ENCODE measurements around the gene VARS2. TPM values are rescaled to one million over a fixed set of nuclear protein-coding genes. Genes with fewer than 3 reads are reported as not detected.
A peak's percentile ranks its signal among the peaks of the same experiment; 100 is the strongest.

The VARS2 gene
- total RNA-seq, 2 donors from 2014 or later = 50.5 to 64.4 TPM

DNA sequence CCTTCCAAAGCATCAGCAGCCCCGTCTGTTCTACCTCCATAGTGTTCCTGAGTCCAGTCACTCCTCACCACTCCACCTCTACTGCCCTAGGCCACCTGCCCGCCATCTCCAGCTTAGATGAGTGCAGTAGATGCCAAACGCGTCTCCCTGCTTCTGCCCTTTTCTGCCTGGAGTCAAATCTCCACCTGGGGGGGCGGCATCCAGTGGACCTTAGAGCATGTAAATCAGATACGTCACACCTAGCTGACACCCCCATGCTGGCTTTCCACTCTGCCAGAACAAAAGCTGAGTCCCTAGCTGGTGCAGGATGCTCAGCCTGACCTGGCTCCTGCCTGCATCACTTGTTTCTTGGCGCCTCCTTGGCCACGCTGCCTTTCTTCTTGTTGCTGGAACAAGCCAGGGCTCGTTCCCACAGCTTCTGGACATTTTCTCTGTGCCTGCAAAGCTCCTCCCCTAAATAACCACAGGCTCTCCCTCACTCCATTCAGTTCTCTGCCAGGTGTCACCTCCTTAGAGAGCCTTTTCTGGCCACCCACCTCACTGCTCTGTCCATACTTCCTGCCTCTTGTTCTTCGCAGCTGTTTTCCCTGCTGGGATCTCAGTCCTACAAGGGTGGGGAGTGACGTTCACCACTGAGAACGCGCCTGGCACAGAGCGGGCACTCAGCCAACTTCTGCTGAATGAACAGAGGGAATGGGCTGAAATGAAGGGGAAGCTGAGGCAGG is 24.0 kb upstream of the VARS2 start:
- no peak for ATAC-seq (replicated peaks)
- Mint-ChIP-seq H3K27me3 (no peaks in the 10 kb centered on the region), H3K27ac (peak overlapping the region; percentile 67), H3K9me3 (no peaks in the 10 kb centered on the region), H3K4me3 (no peak overlapping the region), H3K4me1 (peaks cover 19% of the 10 kb centered on the region), H3K36me3 (ENCODE audit: low read depth) (peaks cover 5% of the 10 kb centered on the region)

GRCh38 chr6:30890646-30891449 is 23.2 kb upstream of the VARS2 start:
- H3K27ac Mint-ChIP-seq = no peak overlapping the region
- ATAC-seq (replicated peaks) = no peak
- peaks cover 12% of the 10 kb centered on the region for H3K4me1 Mint-ChIP-seq
- peaks cover 5% of the 10 kb centered on the region for H3K36me3 Mint-ChIP-seq (ENCODE audit: low read depth)
- no peaks in the 10 kb centered on the region for H3K9me3 Mint-ChIP-seq
- no peaks in the 10 kb centered on the region for H3K27me3 Mint-ChIP-seq
- H3K4me3 Mint-ChIP-seq = no peak overlapping the region

DNA sequence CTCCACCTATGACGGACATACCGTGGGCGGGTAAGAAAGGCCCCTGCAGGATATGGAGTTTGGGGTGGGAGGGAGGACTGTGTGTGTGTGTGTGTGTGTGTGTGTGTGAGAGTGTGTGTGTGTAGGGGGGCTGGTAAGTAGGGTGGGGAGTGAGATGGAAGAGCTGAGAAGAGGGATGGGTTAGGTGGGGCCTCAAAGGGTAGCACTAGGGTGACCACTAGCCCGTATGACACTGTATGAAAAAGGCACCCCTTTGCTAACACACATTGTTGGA is 22.7 kb upstream of the VARS2 start:
- ATAC-seq (replicated peaks) = no peak
- Mint-ChIP-seq H3K27me3 (no peaks in the 10 kb centered on the region), H3K9me3 (no peaks in the 10 kb centered on the region), H3K4me1 (peaks cover 6% of the 10 kb centered on the region), H3K4me3 (no peak overlapping the region), H3K27ac (no peak overlapping the region), H3K36me3 (ENCODE audit: low read depth) (peaks cover 5% of the 10 kb centered on the region)

DNA sequence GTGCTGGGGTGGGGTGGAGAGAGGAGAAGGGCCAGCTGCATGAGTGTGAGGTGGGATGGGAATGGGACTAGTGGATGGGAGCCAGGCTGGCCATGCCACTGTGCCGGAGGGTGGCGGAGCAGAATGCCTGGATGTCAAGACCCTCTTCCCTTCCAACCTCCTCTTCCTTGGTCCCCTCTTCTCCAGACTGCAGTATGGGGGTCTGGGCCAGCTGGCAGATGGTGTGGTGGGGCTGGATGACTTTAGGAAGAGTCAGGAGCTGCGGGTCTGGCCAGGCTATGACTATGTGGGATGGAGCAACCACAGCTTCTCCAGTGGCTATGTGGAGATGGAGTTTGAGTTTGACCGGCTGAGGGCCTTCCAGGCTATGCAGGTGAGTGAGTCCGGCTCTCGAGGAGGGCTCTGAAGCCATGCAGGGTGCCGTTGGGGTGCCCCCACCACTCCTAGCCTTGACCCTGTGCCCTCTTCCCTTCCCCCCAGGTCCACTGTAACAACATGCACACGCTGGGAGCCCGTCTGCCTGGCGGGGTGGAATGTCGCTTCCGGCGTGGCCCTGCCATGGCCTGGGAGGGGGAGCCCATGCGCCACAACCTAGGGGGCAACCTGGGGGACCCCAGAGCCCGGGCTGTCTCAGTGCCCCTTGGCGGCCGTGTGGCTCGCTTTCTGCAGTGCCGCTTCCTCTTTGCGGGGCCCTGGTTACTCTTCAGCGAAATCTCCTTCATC is 22.1 kb upstream of the VARS2 start:
- Mint-ChIP-seq H3K4me3 (no peak overlapping the region), H3K9me3 (no peaks in the 10 kb centered on the region), H3K4me1 (peaks cover under 1% of the 10 kb centered on the region), H3K36me3 (ENCODE audit: low read depth) (peaks cover 5% of the 10 kb centered on the region), H3K27ac (no peak overlapping the region), H3K27me3 (no peaks in the 10 kb centered on the region)
- ATAC-seq (replicated peaks) = no peak

DNA sequence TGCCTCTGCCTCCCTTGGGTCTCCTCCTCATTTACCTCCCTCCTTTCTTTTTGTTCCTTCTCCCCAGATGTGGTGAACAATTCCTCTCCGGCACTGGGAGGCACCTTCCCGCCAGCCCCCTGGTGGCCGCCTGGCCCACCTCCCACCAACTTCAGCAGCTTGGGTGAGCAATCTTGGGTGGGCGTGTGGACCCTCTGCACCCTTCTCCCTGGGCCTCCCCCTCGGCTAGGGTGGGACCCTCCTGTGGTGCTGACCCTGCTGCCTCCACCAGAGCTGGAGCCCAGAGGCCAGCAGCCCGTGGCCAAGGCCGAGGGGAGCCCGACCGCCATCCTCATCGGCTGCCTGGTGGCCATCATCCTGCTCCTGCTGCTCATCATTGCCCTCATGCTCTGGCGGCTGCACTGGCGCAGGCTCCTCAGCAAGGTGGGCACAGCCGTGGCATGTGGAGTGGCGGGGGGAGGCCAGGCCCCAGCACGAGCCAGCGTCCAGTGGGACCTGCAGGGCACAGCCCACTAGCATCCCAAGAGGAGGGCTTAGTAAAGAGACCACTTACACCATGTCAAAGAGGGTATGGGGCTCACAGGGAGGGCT is 20.9 kb upstream of the VARS2 start:
- Mint-ChIP-seq H3K27me3 (no peaks in the 10 kb centered on the region), H3K4me3 (no peak overlapping the region), H3K9me3 (no peaks in the 10 kb centered on the region), H3K4me1 (no peaks in the 10 kb centered on the region), H3K36me3 (ENCODE audit: low read depth) (peaks cover 5% of the 10 kb centered on the region), H3K27ac (no peak overlapping the region)
- no peak for ATAC-seq (replicated peaks)

DNA sequence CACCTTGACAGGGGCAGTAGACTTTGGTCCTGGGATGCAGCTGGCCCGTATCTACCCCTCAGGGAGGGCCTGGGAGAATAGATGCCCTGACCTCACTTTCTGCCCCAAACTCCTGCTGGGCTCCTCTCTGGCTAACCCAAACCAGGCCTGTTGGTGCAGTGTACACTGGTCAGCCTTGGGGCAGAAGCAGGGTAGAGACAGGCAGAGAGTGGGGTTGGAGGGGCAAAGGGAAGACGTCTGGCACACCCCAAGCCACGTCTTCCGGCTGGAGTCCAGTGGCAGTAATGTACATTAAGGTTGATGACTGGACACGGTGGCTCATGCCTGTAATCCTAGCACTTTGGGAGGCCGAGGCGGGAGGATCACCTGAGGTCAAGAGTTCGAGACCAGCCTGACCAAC is 20.4 kb upstream of the VARS2 start:
- no peaks in the 10 kb centered on the region for H3K4me1 Mint-ChIP-seq
- H3K27me3 Mint-ChIP-seq = no peaks in the 10 kb centered on the region
- H3K27ac Mint-ChIP-seq = no peak overlapping the region
- H3K4me3 Mint-ChIP-seq = no peak overlapping the region
- no peak for ATAC-seq (replicated peaks)
- peaks cover 8% of the 10 kb centered on the region for H3K36me3 Mint-ChIP-seq (ENCODE audit: low read depth)
- no peaks in the 10 kb centered on the region for H3K9me3 Mint-ChIP-seq

DNA sequence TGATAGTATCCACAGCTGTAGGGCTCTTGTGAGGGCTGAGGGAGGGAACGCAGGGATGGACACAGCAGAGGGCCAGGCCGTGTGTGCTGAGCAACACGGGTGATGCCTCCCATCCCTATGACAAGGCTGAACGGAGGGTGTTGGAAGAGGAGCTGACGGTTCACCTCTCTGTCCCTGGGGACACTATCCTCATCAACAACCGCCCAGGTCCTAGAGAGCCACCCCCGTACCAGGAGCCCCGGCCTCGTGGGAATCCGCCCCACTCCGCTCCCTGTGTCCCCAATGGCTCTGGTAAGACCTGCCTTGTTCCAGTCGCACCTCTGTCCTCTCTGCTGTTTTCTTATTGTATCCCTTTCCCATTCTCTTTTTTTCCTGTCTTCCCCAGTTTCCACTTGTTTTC is 19.7 kb upstream of the VARS2 start:
- H3K9me3 Mint-ChIP-seq = no peaks in the 10 kb centered on the region
- ATAC-seq (replicated peaks) = no peak
- no peaks in the 10 kb centered on the region for H3K4me1 Mint-ChIP-seq
- peaks cover 10% of the 10 kb centered on the region for H3K36me3 Mint-ChIP-seq (ENCODE audit: low read depth)
- H3K27ac Mint-ChIP-seq = no peak overlapping the region
- no peak overlapping the region for H3K4me3 Mint-ChIP-seq
- H3K27me3 Mint-ChIP-seq = no peaks in the 10 kb centered on the region

DNA sequence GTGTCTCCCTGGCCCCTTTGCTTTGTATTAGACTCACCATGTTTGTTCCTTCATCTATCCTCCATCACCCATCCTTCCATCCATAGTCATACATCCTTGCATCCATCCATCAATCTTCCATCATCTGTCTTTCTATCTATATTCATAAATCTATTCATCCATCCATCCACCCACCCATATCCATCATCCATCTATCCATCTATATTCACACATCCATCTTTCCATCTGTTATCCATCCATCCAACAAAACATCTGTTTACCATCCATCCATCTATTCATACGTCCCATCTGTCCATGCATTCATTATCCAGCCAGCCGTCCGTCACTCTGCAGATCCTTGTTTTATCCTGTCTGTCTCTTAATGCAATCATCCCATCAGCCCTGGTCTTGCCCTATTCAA is 19.1 kb upstream of the VARS2 start:
- Mint-ChIP-seq H3K4me3 (no peak overlapping the region), H3K36me3 (ENCODE audit: low read depth) (peaks cover 7% of the 10 kb centered on the region), H3K4me1 (no peaks in the 10 kb centered on the region), H3K27ac (no peak overlapping the region), H3K9me3 (no peaks in the 10 kb centered on the region), H3K27me3 (no peaks in the 10 kb centered on the region)
- ATAC-seq (replicated peaks) = no peak

DNA sequence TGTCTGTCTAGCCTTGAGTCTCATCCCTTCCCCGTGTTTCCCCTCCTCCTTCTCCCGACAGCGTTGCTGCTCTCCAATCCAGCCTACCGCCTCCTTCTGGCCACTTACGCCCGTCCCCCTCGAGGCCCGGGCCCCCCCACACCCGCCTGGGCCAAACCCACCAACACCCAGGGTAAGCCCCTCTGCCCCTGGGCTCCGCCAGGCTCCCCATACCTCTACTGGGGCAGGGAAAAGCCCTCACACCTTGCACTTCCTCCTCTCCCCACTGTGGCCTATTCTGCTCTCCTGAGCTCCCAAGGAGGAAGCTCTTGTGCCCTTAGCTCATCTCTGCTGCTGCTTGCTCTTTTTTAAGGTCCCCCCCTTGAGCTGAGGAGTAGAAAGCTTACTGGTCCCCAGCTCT is 18.7 kb upstream of the VARS2 start:
- Mint-ChIP-seq H3K4me1 (no peaks in the 10 kb centered on the region), H3K9me3 (no peaks in the 10 kb centered on the region), H3K27ac (no peak overlapping the region), H3K36me3 (ENCODE audit: low read depth) (peaks cover 5% of the 10 kb centered on the region), H3K4me3 (no peak overlapping the region), H3K27me3 (no peaks in the 10 kb centered on the region)
- no peak for ATAC-seq (replicated peaks)

DNA sequence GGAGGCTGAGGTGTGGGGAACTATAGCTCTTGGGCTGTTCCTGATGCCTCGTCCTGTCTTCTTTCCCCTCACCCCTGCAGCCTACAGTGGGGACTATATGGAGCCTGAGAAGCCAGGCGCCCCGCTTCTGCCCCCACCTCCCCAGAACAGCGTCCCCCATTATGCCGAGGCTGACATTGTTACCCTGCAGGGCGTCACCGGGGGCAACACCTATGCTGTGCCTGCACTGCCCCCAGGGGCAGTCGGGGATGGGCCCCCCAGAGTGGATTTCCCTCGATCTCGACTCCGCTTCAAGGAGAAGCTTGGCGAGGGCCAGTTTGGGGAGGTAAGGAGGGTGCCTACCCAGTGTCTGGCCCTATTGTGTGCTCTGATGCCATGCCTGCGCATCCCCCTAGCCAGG is 17.5 kb upstream of the VARS2 start:
- Mint-ChIP-seq H3K27me3 (no peaks in the 10 kb centered on the region), H3K36me3 (ENCODE audit: low read depth) (peaks cover 5% of the 10 kb centered on the region), H3K4me1 (no peaks in the 10 kb centered on the region), H3K27ac (no peak overlapping the region), H3K9me3 (no peaks in the 10 kb centered on the region), H3K4me3 (no peak overlapping the region)
- ATAC-seq (replicated peaks) = no peak

- Mint-ChIP-seq H3K27ac (no peak overlapping the region), H3K27me3 (no peaks in the 10 kb centered on the region)
- no peak for ATAC-seq (replicated peaks)
Observed at GRCh38 chr6:30897882-30898281, 16.2 kb upstream of the VARS2 start.

GRCh38 chr6:30898750-30899360 is 15.2 kb upstream of the VARS2 start:
- Mint-ChIP-seq H3K4me3 (no peak overlapping the region), H3K27ac (no peak overlapping the region), H3K4me1 (peaks cover 6% of the 10 kb centered on the region)

More at GRCh38 chr6:30897882-30898281, 16.2 kb upstream of the VARS2 start:
- H3K4me1 Mint-ChIP-seq = peaks cover 5% of the 10 kb centered on the region
- no peak overlapping the region for H3K4me3 Mint-ChIP-seq
- H3K9me3 Mint-ChIP-seq = no peaks in the 10 kb centered on the region
- H3K36me3 Mint-ChIP-seq (ENCODE audit: low read depth) = peaks cover 5% of the 10 kb centered on the region

DNA sequence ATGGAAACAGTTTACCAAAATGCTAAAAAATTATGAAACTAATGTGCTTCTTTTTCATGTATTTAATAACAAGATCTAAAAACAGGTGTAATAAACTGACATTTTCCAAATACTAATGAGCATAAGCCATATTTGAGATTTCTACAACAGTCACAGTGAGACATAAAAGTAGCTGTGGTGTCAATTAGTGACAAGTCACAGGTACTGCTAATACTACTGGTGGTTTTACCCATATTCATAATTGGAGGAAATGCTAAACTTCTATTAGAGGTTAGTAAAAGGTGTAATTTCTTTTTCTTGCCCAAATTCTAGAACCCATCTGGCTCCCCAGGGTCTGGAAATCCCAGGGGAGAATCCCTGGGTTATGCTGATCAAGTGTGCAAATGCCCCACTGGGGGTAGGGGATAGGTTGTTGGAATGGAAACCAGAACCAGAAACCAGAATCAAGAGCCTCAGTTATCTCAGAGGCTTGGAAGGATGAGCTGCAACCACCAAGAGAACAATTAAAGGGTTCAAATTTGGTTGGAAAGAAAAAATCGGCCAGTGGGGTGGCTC is 13.1 kb upstream of the VARS2 start:
- Mint-ChIP-seq H3K27ac (no peak overlapping the region), H3K4me3 (no peak overlapping the region), H3K36me3 (ENCODE audit: low read depth) (peaks cover 5% of the 10 kb centered on the region), H3K27me3 (no peaks in the 10 kb centered on the region), H3K4me1 (peaks cover 6% of the 10 kb centered on the region), H3K9me3 (no peaks in the 10 kb centered on the region)
- peak; percentile 58 for ATAC-seq (replicated peaks)

More at GRCh38 chr6:30898750-30899360, 15.2 kb upstream of the VARS2 start:
- no peak for ATAC-seq (replicated peaks)
- Mint-ChIP-seq H3K27me3 (no peaks in the 10 kb centered on the region), H3K9me3 (no peaks in the 10 kb centered on the region), H3K36me3 (ENCODE audit: low read depth) (peaks cover 5% of the 10 kb centered on the region)

GRCh38 chr6:30901436-30901835 is 12.6 kb upstream of the VARS2 start:
- no peak overlapping the region for H3K4me3 Mint-ChIP-seq
- no peak overlapping the region for H3K27ac Mint-ChIP-seq
- no peaks in the 10 kb centered on the region for H3K27me3 Mint-ChIP-seq
- peaks cover 6% of the 10 kb centered on the region for H3K4me1 Mint-ChIP-seq
- H3K36me3 Mint-ChIP-seq (ENCODE audit: low read depth) = peaks cover 5% of the 10 kb centered on the region
- no peaks in the 10 kb centered on the region for H3K9me3 Mint-ChIP-seq
- ATAC-seq (replicated peaks) = no peak

Data from activated T-helper 17 cell treated with anti-CD3 and anti-CD28 coated beads, Interleukin-2, amount 50 U/mL, for 72 hours (primary cell).